AG08395 (cell line): ENCODE results near the gene RSPRY1.

Experiments used
- DNase-seq: peaks from one replicate; pipeline ENCODE4 v3.0.0; 2012; ENCODE audit warnings: mixed read lengths, low spot score

Gene RSPRY1

GRCh38 chr16:57185945-57186871 lies at the start of gene RSPRY1, which contains the start of gene PSME3IP1:
TSS of gene RSPRY1 (plus strand) at chr16:57186329. CDS start at chr16:57204659, 18,330 bp downstream.
TSS of gene PSME3IP1 (minus strand) at chr16:57186039. CDS start at chr16:57173854, 12,185 bp downstream.
- peak; percentile 100 for DNase-seq

GRCh38 chr16:57137043-57137442 lies 49.1 kb upstream of the RSPRY1 start:
- DNase-seq, result no peak

GRCh38 chr16:57137566-57138273 lies 48.4 kb upstream of the RSPRY1 start:
- no peak for DNase-seq

GRCh38 chr16:57138281-57138935 lies 47.7 kb upstream of the RSPRY1 start:
- DNase-seq, result no peak

- no peak for DNase-seq
Observed at GRCh38 chr16:57140931-57141668, 45.0 kb upstream of the RSPRY1 start.

GRCh38 chr16:57141822-57142631 lies 44.1 kb upstream of the RSPRY1 start:
- DNase-seq, result no peak

GRCh38 chr16:57143149-57143921 lies 42.8 kb upstream of the RSPRY1 start:
- DNase-seq, result no peak

GRCh38 chr16:57144027-57144426 lies 42.1 kb upstream of the RSPRY1 start:
- no peak for DNase-seq

GRCh38 chr16:57145046-57146021 lies 40.8 kb upstream of the RSPRY1 start:
- DNase-seq, result no peak

- DNase-seq, result no peak
Observed at GRCh38 chr16:57146040-57146647, 40.0 kb upstream of the RSPRY1 start.

- DNase-seq, result no peak
Observed at GRCh38 chr16:57146735-57147134, 39.4 kb upstream of the RSPRY1 start.

GRCh38 chr16:57147381-57148221 lies 38.5 kb upstream of the RSPRY1 start:
- DNase-seq, result peak; percentile 51

- DNase-seq, result no peak
Observed at GRCh38 chr16:57148481-57148880, 37.6 kb upstream of the RSPRY1 start.

- no peak for DNase-seq
Observed at GRCh38 chr16:57149391-57149790, 36.7 kb upstream of the RSPRY1 start.

- DNase-seq, result no peak
Observed at GRCh38 chr16:57150682-57151330, 35.3 kb upstream of the RSPRY1 start.

- no peak for DNase-seq
Observed at GRCh38 chr16:57151369-57151768, 34.8 kb upstream of the RSPRY1 start.
